Kidney (tissue), 14 donors: ENCODE results near the gene MPPED1. TPM values are rescaled to one million over a fixed set of nuclear protein-coding genes. Genes with fewer than 3 reads are reported as not detected.

Experiments used
- DNase-seq, 5 donors: peaks; one replicate each; pipeline ENCODE4 v3.0.0-alpha.2; 2013 to 2020
- FAIRE-seq: peaks from 2 replicates; lab custom pipeline; 2012; peaks lifted over from hg19 to GRCh38; lab: Jason Lieb, UNC
- H3K27ac ChIP-seq, 2 donors: one replicate each; pipeline ENCODE4 v1.7.0; 2013; ENCODE audit warnings: low read depth in 2 of 2, low read length in 2 of 2, inconsistent platforms in 1 of 2
- H3K27me3 ChIP-seq: one replicate; pipeline ENCODE4 v1.7.1; 2013; ENCODE audit warnings: low read length, inconsistent platforms; ENCODE audit not compliant: control insufficient read depth, insufficient read depth
- H3K36me3 ChIP-seq, 3 donors: one replicate each; pipeline versions ENCODE4 v1.7.0 to v1.7.1; 2013; ENCODE audit warnings: low read length in 3 of 3, control low read depth in 1 of 3, inconsistent platforms in 1 of 3; ENCODE audit not compliant: insufficient read depth in 3 of 3, control insufficient read depth in 2 of 3
- H3K4me1 ChIP-seq, 3 donors: one replicate each; pipeline versions ENCODE4 v1.7.0 to v1.7.1; 2013; ENCODE audit warnings: low read length in 3 of 3, inconsistent platforms in 1 of 3, low read depth in 1 of 3; ENCODE audit not compliant: control insufficient read depth in 2 of 3, insufficient read depth in 2 of 3
- H3K4me3 ChIP-seq, 3 donors: one replicate each; pipeline versions ENCODE4 v1.7.0 to v1.8.1; 2013; ENCODE audit warnings: low read length in 3 of 3, control low read depth in 1 of 3, inconsistent platforms in 1 of 3
- H3K9ac ChIP-seq, 3 donors: one replicate each; pipeline versions ENCODE4 v1.7.0 to v1.7.1; 2013; ENCODE audit warnings: low read length in 3 of 3, control low read depth in 1 of 3, inconsistent platforms in 1 of 3
- H3K9me3 ChIP-seq, 3 donors: one replicate each; pipeline versions ENCODE4 v1.7.0 to v1.7.1; 2013; ENCODE audit warnings: low read length in 3 of 3, control low read depth in 1 of 3, inconsistent platforms in 1 of 3; ENCODE audit not compliant: control insufficient read depth in 2 of 3, insufficient read depth in 1 of 3
- intact Hi-C: fragments of 100-400 bp; cut with DNase I; formaldehyde crosslinking; loops from one replicate; pipeline ENCODE4 v1.11.1; 2022
- polyA plus RNA-seq: library from polyadenylated mRNA; stranded (reverse); fragments of 350-450 nt; fragmentation: Illumina TruSeq; extraction: RNeasy Lipid Tissue Mini Kit (QIAGEN cat#74804); gene quantifications from one replicate; pipeline ENCODE4 v1.2.3, GENCODE V29; 2014; ENCODE audit warnings: low read depth, low replicate concordance; ENCODE audit not compliant: insufficient read depth
- total RNA-seq: library from RNA; stranded (reverse); fragmentation: NEBNext Ultra II Directional; extraction: Animal tissue kit (Norgen Biotek cat#: 25700); gene quantifications from one replicate; pipeline ENCODE4 v1.2.1, GENCODE V29; 2021
- TF ChIP-seq, protein P1 (sequence below): IDR thresholded peaks from 3 replicates; pipeline ENCODE4 v1.5.1; 2012; ENCODE audit warnings: mild to moderate bottlenecking, moderate library complexity, borderline replicate concordance; ENCODE audit not compliant: insufficient read depth; ENCODE audit errors: extremely low read depth
- donor health status: control.
- donor health status: control.
- donor health status: control.
- donor health status: control.
- donor health status: control.
- donor health status: DM: yes; HTN: yes; CAD: no.
- donor health status: Normal renal cell carcinoma (clear cell type).

The MPPED1 gene
- total and polyA plus RNA-seq, 2 donors from 2014 or later, result not detected

DNA sequence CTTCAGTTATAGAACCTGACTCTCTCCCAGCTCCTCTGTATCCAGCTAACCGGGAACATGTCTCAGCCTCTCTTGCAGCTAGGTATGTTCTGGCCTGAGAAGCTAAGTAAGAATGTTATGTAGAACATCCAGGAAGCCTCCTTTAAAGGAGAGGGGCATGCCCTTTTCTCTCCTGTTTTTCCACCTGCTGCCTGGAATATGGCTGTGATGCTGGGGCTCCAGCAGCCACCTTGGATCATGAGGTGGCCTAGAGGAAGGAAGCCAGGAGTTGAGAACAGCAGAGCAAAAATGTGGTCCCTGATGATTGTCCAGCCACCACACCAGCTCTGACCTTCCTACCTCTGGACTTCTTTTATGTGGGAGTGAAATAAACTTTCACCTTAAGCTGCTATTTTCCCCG is 117.6 kb downstream of the MPPED1 start:
- H3K36me3 ChIP-seq, result no peaks in the 10 kb centered on the region
- TF ChIP-seq, protein P1, sequence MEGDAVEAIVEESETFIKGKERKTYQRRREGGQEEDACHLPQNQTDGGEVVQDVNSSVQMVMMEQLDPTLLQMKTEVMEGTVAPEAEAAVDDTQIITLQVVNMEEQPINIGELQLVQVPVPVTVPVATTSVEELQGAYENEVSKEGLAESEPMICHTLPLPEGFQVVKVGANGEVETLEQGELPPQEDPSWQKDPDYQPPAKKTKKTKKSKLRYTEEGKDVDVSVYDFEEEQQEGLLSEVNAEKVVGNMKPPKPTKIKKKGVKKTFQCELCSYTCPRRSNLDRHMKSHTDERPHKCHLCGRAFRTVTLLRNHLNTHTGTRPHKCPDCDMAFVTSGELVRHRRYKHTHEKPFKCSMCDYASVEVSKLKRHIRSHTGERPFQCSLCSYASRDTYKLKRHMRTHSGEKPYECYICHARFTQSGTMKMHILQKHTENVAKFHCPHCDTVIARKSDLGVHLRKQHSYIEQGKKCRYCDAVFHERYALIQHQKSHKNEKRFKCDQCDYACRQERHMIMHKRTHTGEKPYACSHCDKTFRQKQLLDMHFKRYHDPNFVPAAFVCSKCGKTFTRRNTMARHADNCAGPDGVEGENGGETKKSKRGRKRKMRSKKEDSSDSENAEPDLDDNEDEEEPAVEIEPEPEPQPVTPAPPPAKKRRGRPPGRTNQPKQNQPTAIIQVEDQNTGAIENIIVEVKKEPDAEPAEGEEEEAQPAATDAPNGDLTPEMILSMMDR, result no peak
- peaks cover 0 to 2% (median 0%) of the 10 kb centered on the region in 3 donors for H3K9me3 ChIP-seq
- peak in 1 of 5 donors; percentile 10 for DNase-seq
- no peak overlapping the region for H3K27ac ChIP-seq
- intact Hi-C loops, result no loop called here
- no peak for FAIRE-seq
- H3K27me3 ChIP-seq, result no peaks in the 10 kb centered on the region
- no peak overlapping the region for H3K9ac ChIP-seq
- H3K4me3 ChIP-seq, result no peak overlapping the region
- H3K4me1 ChIP-seq, result no peaks in the 10 kb centered on the region

DNA sequence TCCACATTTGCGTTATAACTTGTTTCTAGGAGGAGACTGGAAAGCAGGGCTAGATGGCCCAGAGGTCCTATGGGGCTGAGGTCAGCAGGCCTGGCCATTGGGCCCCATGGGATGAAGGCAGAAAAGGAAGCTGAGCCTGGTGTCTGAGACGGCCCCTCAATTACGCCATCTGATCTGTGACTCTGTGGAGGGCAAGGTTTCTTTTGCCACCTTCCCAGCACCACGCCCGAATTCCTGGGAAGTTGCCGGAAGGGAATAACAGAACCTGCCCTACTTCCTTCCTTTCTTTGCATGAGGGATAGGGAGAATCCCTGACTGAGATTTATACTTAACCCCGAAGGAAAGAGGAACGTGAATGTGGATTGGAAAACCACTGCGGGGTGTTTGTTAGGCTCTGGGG is 118.1 kb downstream of the MPPED1 start:
- DNase-seq, result peak in 1 of 5 donors; percentile 11
- no peak overlapping the region for H3K4me3 ChIP-seq
- no peak overlapping the region for H3K9ac ChIP-seq
- TF ChIP-seq, protein P1, result no peak
- intact Hi-C loops, result no loop called here
- peaks cover 0 to 2% (median 0%) of the 10 kb centered on the region in 3 donors for H3K9me3 ChIP-seq
- H3K36me3 ChIP-seq, result no peaks in the 10 kb centered on the region
- no peak overlapping the region for H3K27ac ChIP-seq
- no peak for FAIRE-seq
- H3K27me3 ChIP-seq, result no peaks in the 10 kb centered on the region
- no peaks in the 10 kb centered on the region for H3K4me1 ChIP-seq

DNA sequence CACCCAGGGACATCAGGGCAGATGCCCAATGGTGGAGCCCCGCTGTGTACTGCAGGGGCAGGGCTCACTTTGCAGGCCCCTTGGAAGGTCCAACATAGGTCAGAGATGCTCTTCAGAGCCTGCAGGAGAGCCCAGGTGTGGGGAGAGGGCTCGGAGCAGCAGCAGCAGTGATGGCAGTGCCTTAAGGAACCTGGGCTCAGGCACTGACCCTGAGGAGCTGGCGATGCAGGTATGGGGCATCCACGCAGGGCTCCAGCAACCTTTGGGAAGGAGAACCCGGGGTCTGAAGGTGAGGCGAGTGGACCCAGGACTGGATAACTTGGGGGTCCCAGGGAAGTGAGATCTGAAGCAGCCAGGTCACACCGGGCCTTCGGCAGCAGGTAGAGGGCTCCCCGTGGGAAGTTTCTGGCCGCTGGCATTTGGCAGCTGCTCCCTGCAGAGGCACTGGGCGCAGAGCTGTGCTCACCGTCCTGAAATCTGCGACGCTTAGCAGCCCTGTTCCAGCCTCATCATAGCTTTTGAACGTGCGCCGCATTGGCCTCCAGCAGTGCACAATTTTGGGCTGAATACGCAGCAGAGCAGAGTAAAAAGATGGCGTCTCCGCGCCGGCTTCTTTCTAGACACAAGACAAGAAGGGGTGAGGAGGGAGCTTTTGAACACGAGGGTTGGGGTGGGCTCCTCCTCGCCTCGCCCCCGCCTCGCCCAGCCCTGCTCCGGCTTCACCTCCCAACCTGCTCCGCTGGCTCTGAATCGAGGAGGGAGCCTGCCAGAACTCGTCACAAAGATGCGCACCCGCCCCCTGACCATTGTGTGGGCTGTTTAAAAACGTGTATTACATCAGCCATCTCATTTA is 118.8 kb downstream of the MPPED1 start:
- TF ChIP-seq, protein P1, result no peak

More for the DNA sequence above, 118.8 kb downstream of the MPPED1 start:
- H3K4me3 ChIP-seq, result no peak overlapping the region
- FAIRE-seq, result no peak
- H3K4me1 ChIP-seq, result no peaks in the 10 kb centered on the region
- peaks cover 0 to under 1% (median 0%) of the 10 kb centered on the region in 3 donors for H3K36me3 ChIP-seq
- H3K9ac ChIP-seq, result no peak overlapping the region
- H3K9me3 ChIP-seq, result peaks cover 0 to 2% (median 0%) of the 10 kb centered on the region in 3 donors
- H3K27me3 ChIP-seq, result no peaks in the 10 kb centered on the region
- intact Hi-C loops, result no loop called here
- no peak overlapping the region for H3K27ac ChIP-seq
- peak in 2 of 5 donors; percentile 24 to 39 for DNase-seq
